Placental epithelial cell (primary cell): ENCODE measurements around the gene CYP2C19. TPM values are rescaled to one million over a fixed set of nuclear protein-coding genes. Genes with fewer than 3 reads are reported as not detected.

Source experiments
- total RNA-seq: library from RNA; depleted of rRNA; stranded (reverse); fragments of >200 nt; gene quantifications from 2 replicates; pipeline ENCODE4 v1.2.3, GENCODE V29; 2012

CYP2C19 gene
- total RNA-seq, result under 0.01 TPM in 1 of 2 replicates, not detected in the other

GRCh38 chr10:94762393-94762792 is at the start of gene CYP2C19:
CYP2C19 (plus strand) TSS chr10:94762681; CDS start chr10:94762706, 25 bp downstream.

Other genes starting within 250 kb of the CYP2C19 start
- 14.4 and 15.7 TPM in 2 replicates for gene HELLS, start 216.9 kb upstream of the CYP2C19 start, total RNA-seq
- 0.39 and 0.43 TPM in 2 replicates for gene CYP2C18, start 79.0 kb upstream of the CYP2C19 start, total RNA-seq
- gene CYP2C9, start 176.0 kb downstream of the CYP2C19 start, total RNA-seq, result not detected in 2 replicates